ES-I3 (cell line): ENCODE results near the gene PRCC.

ENCODE experiments used
- H3K36me3 ChIP-seq: 2 replicates; pipeline ENCODE4 v1.6.1; 2013; ENCODE audit warnings: mild to moderate bottlenecking, low read length, control low read depth, moderate library complexity; ENCODE audit not compliant: insufficient read depth
- H3K4me1 ChIP-seq: 2 replicates; pipeline ENCODE4 v1.6.1; 2013; ENCODE audit warnings: mild to moderate bottlenecking, control low read depth, low read length; ENCODE audit not compliant: insufficient read depth
- H3K9ac ChIP-seq: 2 replicates; pipeline ENCODE4 v1.6.1; 2013; ENCODE audit warnings: low read depth, mild to moderate bottlenecking, low read length, moderate library complexity
- H3K9me3 ChIP-seq: 2 replicates; pipeline ENCODE4 v1.6.1; 2013; ENCODE audit warnings: mild to moderate bottlenecking, low read length, moderate library complexity; ENCODE audit not compliant: control insufficient read depth, insufficient read depth

PRCC gene

DNA sequence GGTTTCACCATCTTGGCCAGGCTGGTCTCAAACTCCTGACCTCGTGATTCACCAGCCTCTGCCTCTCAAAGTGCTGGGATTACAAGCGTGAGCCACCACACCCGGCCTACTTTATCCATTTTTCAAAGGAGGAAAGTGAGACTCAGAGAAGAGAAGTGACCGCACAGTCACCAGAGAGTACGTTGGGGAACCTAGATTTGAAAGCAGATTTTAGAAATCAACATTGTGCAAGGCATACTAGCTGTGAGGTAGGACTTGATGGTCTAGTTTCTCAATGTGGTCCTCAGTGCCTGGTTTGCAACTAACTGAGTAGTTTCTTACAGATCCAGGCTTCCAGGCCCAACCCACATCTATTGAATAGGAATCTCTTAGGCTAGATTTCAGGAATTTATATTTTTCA lies 1.7 kb upstream of the PRCC start:
- Histone ChIP-seq H3K36me3 (peaks cover 5% of the 10 kb centered on the region; the same call in 1 of the 2 replicates), H3K9ac (no peak overlapping the region), H3K9me3 (no peaks in the 10 kb centered on the region), H3K4me1 (peaks cover 4% of the 10 kb centered on the region)

DNA sequence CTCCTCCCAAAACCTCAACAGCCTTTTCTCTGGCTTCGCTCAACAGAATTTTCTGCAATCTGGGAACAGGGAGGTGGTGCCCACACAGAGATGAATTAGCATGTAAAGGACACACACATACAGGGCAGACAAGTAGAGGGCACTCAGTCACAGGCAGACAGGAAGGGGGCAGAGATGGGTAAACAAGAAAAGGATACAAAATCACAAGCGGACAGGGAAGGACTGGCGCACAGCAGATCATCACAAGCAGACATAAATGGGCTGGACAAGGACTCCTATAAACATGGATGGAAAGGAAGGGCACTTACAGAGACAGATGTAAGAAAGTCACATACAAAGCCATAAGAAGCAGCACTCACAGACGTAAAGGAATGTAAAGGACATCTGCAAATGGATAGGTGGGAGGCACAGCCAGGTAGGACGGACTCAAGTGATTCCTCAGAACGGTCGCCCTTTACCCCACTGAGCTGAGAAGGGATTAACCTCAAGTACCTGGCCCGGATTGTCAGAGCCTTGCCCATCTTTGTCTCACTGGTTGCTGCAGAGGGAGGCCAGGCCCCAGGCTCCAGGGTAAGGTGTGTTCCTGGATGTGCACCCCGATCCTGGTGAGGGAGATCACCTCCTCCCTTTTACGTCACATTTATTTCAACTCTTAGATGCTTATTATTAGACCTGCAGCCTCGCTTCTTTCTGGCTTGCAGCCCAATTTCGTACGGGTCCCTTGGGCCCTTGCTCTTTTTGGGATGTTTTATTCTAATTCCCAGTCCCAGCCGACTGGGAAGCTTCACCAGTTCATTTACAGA lies 836 bp upstream of the PRCC start:
- Histone ChIP-seq H3K4me1 (peaks cover 4% of the 10 kb centered on the region), H3K36me3 (peaks cover 5% of the 10 kb centered on the region; the same call in 1 of the 2 replicates), H3K9ac (peak overlapping the region; percentile 73), H3K9me3 (no peaks in the 10 kb centered on the region)

DNA sequence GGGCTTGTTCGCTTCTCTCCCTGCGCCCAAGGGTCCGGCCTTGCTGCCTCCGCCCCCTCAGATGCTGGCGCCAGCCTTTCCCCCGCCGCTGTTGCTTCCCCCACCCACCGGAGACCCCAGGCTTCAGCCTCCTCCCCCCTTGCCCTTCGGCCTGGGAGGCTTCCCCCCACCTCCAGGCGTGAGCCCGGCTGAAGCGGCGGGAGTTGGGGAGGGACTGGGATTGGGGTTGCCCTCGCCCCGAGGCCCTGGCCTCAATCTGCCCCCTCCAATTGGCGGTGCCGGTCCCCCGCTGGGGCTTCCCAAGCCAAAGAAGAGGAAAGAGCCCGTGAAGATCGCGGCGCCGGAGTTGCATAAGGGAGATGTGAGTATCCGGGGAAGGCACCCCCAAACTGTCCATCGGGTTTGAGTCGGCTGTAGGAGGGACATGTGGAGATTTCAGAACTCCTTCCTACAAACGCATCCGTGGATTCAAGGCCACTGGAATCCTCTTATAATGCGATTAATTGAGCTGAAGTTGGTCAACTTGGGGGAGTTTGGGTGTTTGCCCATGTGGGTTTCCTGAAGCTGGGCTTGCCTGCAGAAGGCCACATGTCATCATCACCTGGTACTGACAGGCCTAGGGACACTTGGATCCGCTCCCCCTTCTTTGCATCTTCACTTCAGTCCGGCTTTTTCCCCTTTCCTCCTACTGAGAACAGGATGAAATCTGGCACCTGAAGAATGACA lies 707 bp downstream of the PRCC start:
- Histone ChIP-seq H3K9me3 (no peaks in the 10 kb centered on the region), H3K4me1 (peaks cover 4% of the 10 kb centered on the region), H3K9ac (peak overlapping the region; percentile 91), H3K36me3 (peaks cover 5% of the 10 kb centered on the region; the same call in 1 of the 2 replicates)

DNA sequence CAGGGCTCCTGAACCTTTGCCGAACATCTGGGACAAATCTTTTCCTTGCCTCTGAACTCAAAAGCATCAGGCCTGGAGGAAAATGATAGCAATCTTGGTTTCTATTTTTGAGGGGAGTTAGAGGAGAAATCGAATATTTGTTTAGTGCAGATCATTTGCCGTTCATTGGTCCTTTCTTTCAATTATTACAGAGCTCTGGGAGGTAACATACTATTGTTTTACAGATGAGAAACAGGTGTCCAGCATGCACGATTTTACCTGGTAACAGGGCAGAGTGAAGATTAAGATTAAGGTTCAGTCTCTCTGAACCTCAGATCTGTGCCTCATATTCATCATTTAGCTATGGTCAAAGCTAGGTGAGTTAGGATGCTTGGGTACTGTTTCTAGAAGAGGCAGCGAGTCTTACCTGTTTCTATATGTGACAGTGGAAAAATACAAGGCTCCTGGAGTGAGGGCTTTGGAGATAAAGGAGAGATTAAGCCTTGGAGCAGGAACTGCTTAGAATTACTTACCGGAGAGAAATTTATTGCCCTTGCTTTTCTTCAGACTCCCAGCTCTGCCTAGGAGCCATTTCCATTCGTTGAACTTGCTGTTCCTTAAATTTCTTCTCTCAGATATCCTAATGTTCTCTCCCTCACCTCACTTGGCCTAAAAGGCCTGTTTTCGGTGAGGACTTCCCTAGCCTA lies 1.4 kb downstream of the PRCC start:
- Histone ChIP-seq H3K36me3 (peaks cover 5% of the 10 kb centered on the region; the same call in 1 of the 2 replicates), H3K4me1 (peaks cover 4% of the 10 kb centered on the region), H3K9ac (peak overlapping the region; percentile 91; the same call in 1 of the 2 replicates)

DNA sequence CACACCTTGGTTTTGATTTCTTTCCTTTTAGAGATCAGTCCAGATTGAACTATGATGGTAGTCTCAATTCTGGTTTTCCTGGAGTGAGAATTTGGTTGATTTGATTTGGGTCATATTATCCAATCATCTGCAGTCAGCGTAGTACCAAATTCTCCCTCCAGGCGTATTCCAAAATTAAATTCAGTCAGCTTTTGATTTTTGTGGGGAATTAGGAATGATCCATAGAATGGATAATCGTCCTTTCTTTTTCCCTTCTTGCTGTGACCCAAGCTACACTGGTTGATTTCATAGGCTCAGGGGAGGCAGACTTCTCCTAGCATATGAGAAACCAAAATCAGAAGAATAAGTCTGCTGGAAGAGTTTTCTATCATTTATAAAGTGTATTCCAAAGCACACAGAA lies 4.9 kb downstream of the PRCC start:
- Histone ChIP-seq H3K9me3 (no peaks in the 10 kb centered on the region), H3K4me1 (peaks cover 4% of the 10 kb centered on the region), H3K36me3 (peaks cover 5% of the 10 kb centered on the region; the same call in 1 of the 2 replicates), H3K9ac (no peak overlapping the region)

More for the DNA sequence above, 1.4 kb downstream of the PRCC start:
- no peaks in the 10 kb centered on the region for H3K9me3 ChIP-seq

DNA sequence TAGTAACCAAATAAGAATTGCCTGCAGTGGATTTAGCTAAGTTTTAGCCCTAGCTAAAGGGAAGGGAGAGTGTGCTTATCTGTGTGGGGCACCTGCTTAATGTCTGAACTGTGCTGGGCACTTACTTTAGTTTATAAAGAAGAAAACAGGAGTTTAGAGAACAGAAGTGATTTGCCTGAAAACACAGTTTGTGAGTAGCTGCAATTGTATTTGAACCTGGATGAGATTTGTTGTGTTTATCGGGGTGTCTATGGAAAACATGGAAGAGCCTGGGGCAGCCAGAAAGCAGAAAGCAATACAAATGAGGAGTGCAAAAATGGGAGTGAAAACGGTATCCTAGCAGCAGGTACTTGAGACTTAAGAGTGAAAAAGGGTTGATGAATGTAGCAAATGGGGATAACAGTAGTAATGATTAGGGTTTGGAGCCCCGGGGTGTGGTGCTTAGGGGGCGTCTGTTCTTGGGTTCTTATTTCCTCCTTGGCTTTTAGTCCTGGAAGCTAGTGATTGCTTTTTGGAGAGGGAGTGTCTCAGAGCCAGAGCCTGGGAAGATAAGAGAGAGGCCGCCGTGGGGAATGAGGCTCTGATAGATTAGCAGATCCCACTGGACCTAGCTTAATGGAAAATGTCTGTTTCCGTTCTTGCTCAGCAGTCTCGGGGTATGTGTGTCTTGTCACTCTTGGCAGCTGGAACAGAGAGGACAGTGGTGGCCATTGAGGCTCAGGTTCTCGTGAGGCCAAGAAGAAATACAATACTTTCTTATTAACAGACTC lies 5.6 kb downstream of the PRCC start:
- peaks cover 5% of the 10 kb centered on the region; the same call in 1 of the 2 replicates for H3K36me3 ChIP-seq
- H3K9ac ChIP-seq = no peak overlapping the region
- peaks cover 4% of the 10 kb centered on the region for H3K4me1 ChIP-seq
- no peaks in the 10 kb centered on the region for H3K9me3 ChIP-seq

DNA sequence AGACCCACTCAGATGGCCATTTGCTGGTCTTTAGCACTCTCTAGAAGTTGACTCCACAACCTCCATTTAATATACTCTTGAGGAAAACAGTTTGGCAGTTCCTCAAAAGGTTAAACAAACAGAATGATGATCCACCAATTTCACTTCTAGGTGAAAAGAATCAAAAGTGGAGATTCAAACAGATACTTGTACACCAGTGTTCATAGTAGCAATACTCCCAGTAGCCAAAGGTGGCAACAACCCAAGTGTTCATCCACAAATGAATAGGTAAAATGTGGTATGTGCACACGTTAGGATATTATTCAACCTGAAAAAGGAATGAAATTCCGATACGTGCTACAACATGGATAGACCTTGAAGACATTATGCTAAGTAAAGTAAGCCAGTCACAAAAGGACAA lies 6.3 kb downstream of the PRCC start:
- Histone ChIP-seq H3K4me1 (peaks cover 4% of the 10 kb centered on the region), H3K36me3 (peaks cover 5% of the 10 kb centered on the region; the same call in 1 of the 2 replicates), H3K9me3 (no peaks in the 10 kb centered on the region), H3K9ac (no peak overlapping the region)

DNA sequence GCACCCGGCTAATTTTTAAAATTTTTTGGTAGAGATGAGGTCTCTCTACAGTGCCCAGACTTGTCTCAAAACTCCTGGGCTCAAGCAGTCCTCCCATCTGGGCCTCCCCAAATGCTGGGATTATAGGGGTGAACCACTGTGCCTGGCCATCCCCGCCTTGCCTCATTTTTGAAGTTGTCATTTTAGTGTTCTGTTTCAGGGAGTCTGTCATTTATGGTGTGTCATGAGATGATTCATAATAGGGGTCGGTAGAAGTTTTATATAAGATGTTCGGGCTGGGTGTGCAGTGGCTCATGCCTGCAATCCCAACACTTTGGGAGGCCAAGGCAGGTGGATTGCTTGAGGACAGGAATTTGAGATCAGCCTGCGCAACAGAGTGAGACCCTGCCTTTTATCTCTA lies 8.5 kb downstream of the PRCC start:
- no peaks in the 10 kb centered on the region for H3K9me3 ChIP-seq
- H3K36me3 ChIP-seq = no peaks in the 10 kb centered on the region
- H3K4me1 ChIP-seq = no peaks in the 10 kb centered on the region
- H3K9ac ChIP-seq = no peak overlapping the region

DNA sequence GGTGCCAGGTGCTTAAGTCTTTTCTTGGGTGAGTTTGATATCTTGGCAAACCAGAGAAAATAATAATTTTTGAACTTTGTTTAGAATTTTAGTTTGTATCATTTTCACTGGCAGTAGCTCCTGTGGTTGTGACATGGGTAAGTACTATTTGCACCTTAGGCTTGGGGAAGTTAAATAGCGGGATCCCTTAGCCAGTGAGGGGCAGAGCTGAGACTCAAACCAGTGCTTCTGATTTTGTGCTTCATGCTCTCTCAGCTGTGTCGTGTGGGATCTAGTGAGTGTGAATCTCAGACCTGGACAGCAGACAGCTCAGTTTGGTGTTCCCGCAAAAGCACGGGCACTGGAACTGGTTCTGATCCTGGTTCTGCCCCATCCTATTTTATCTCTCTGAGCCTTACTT lies 9.6 kb downstream of the PRCC start:
- Histone ChIP-seq H3K9ac (no peak overlapping the region), H3K9me3 (no peaks in the 10 kb centered on the region), H3K4me1 (no peaks in the 10 kb centered on the region), H3K36me3 (no peaks in the 10 kb centered on the region)

DNA sequence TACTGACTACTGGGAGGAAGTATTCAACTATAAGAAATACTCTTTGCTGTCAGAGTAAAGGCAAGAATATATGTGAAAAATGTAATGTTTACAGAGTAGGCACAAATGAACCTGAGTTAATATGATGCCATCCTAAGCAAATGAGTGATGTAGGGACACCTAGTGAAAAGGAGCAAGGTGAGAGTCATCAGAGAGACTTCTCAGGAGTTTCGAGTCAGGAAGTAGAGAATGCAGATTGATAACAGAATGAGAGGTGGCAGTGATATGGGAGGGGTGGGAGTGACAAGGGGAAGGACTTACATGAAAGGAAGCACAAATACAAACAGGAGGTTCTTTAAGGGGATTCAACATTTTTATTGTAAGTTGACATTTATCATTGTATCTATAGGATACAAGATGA lies 10.2 kb downstream of the PRCC start:
- Histone ChIP-seq H3K36me3 (0 out of 2 replicates have a peak, but pooled peaks cover 3% of the 10 kb centered on the region), H3K4me1 (no peaks in the 10 kb centered on the region), H3K9me3 (no peaks in the 10 kb centered on the region), H3K9ac (no peak overlapping the region)

DNA sequence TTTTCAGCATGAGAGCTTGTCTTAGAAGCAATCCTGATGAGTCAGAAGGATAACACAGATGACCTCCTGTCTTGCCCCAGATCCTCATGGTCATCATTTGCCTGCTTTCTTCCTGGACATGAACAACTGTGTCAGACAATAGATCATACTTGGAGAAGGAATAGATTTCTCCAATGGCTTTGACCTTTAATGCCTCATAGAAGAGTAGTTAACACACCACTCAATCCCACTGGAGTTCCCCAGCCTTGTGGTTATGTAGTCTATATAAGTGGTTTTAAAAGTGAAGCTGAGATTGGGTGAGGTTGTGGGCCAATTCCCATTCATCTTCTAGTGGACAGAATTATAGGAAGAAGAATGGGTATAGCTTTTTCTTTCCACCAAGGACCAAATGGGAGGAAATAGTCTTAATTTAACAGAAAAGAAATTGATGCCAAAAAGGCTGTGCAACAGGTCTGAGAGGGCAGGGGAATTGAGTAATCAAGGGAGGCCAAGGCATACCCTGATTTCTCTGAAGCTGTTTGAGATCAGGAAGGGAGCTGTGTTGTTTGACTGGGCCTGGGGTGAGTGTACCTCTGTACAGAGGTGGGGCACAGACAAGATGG lies 14.4 kb downstream of the PRCC start:
- Histone ChIP-seq H3K4me1 (no peaks in the 10 kb centered on the region), H3K9ac (no peak overlapping the region), H3K9me3 (no peaks in the 10 kb centered on the region), H3K36me3 (peaks cover 13% of the 10 kb centered on the region; the same call in 1 of the 2 replicates)

DNA sequence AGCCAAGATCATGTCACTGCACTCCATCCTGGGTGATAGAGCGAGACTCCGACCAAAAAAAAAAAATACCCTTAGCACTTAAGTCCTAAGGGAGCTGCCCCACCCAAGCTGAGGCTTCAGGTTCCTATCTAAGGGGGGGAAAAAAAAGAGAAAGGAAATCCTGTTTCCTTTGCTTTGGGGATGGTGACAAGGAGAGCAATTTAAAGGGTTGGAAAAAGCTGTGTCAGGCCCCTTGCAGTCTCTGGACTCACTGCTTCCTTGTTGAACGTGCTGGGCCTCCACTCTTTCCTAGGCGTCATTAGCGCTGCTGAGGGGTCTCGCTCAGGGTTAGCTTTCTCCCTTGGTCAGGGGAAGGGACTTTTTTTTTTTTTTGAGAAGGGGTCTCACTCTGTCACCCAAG lies 18.1 kb downstream of the PRCC start:
- Histone ChIP-seq H3K9me3 (no peaks in the 10 kb centered on the region), H3K9ac (no peak overlapping the region), H3K4me1 (no peaks in the 10 kb centered on the region), H3K36me3 (peaks cover 16% of the 10 kb centered on the region)

DNA sequence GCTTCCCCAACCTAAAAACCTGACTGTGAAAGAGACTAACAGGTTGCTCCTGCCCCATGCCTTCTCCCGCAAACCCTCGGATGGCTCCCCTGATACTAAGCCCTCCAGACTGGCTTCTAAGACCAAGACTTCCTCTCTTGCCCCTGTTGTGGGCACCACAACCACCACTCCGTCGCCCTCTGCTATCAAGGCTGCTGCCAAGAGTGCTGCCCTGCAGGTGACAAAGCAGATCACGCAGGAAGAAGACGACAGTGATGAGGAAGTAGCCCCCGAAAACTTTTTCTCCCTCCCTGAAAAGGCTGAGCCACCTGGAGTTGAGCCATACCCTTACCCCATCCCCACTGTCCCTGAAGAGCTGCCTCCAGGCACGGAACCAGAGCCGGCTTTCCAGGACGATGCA lies 19.3 kb downstream of the PRCC start:
- Histone ChIP-seq H3K9ac (no peak overlapping the region), H3K9me3 (no peaks in the 10 kb centered on the region), H3K36me3 (peaks cover 21% of the 10 kb centered on the region)

More for the DNA sequence above, 19.3 kb downstream of the PRCC start:
- no peaks in the 10 kb centered on the region for H3K4me1 ChIP-seq
